Liver (tissue), 9 donors: ENCODE measurements around the gene HTR3D. TPM values are rescaled to one million over a fixed set of nuclear protein-coding genes. Genes with fewer than 3 reads are reported as not detected.

Experiments used
- DNase-seq: peaks from one replicate; pipeline ENCODE4 v3.0.0-alpha.2; 2017; ENCODE audit warnings: low spot score
- H3K27ac ChIP-seq, 2 donors: one replicate each; pipeline ENCODE4 v1.7.0; 2013; ENCODE audit warnings: inconsistent platforms in 2 of 2, low read length in 2 of 2, control low read depth in 1 of 2, low read depth in 1 of 2, mild to moderate bottlenecking in 1 of 2
- H3K27me3 ChIP-seq, 4 donors: one replicate each; pipeline versions ENCODE4 v1.6.1 to v1.7.0; 2013; ENCODE audit warnings: low read length in 3 of 4, inconsistent platforms in 1 of 4, mild to moderate bottlenecking in 1 of 4, moderate library complexity in 1 of 4; ENCODE audit not compliant: control insufficient read depth in 4 of 4, insufficient read depth in 4 of 4
- H3K36me3 ChIP-seq, 4 donors: one replicate each; pipeline versions ENCODE4 v1.6.1 to v1.7.0; 2013; ENCODE audit warnings: low read length in 3 of 4, mild to moderate bottlenecking in 3 of 4, low read depth in 1 of 4, moderate library complexity in 1 of 4; ENCODE audit not compliant: control insufficient read depth in 4 of 4, insufficient read depth in 3 of 4
- H3K4me1 ChIP-seq, 4 donors: one replicate each; pipeline versions ENCODE4 v1.6.1 to v1.7.0; 2013; ENCODE audit warnings: low read length in 3 of 4, mild to moderate bottlenecking in 3 of 4, moderate library complexity in 1 of 4; ENCODE audit not compliant: control insufficient read depth in 4 of 4, insufficient read depth in 4 of 4
- H3K4me3 ChIP-seq, 3 donors: one replicate each; pipeline versions ENCODE4 v1.6.1 to v1.7.0; 2013; ENCODE audit warnings: low read length in 3 of 3, control low read depth in 1 of 3, low read depth in 1 of 3, mild to moderate bottlenecking in 1 of 3
- H3K9ac ChIP-seq, 2 donors: one replicate each; pipeline ENCODE4 v1.7.0; 2013; ENCODE audit warnings: low read length in 2 of 2, mild to moderate bottlenecking in 2 of 2, moderate library complexity in 2 of 2, control low read depth in 1 of 2, low read depth in 1 of 2
- H3K9me3 ChIP-seq, 4 donors: one replicate each; pipeline versions ENCODE4 v1.6.1 to v1.7.0; 2013; ENCODE audit warnings: low read length in 3 of 4; ENCODE audit not compliant: control insufficient read depth in 4 of 4
- EGR1 ChIP-seq, 2 donors: IDR thresholded peaks; 2 replicates each; pipeline ENCODE4 v1.6.1; 2016 to 2018; ENCODE audit warnings: antibody characterized with exemption in 2 of 2, low read depth in 2 of 2
- FOXA1 ChIP-seq: IDR thresholded peaks from 2 replicates; pipeline ENCODE4 v1.6.1; 2016; ENCODE audit warnings: antibody characterized with exemption
- GABPA ChIP-seq, 2 donors: IDR thresholded peaks in 1 of 2; conservative IDR thresholded peaks in 1 of 2; 2 replicates each; pipeline ENCODE4 v1.6.1; 2016; ENCODE audit warnings: antibody characterized with exemption in 2 of 2, mild to moderate bottlenecking in 1 of 2, moderate library complexity in 1 of 2
- HNF4A ChIP-seq, 2 donors: conservative IDR thresholded peaks; 2 replicates each; pipeline ENCODE4 v1.6.1; 2016; ENCODE audit warnings: antibody characterized with exemption in 2 of 2, mild to moderate bottlenecking in 2 of 2
- MAX ChIP-seq: IDR thresholded peaks from 2 replicates; pipeline ENCODE4 v1.6.1; 2016; ENCODE audit warnings: antibody characterized with exemption
- RAD21 ChIP-seq, 2 donors: IDR thresholded peaks; 2 replicates each; pipeline ENCODE4 v1.6.1; 2016; ENCODE audit warnings: antibody characterized with exemption in 2 of 2, mild to moderate bottlenecking in 2 of 2
- REST ChIP-seq: IDR thresholded peaks from 2 replicates; pipeline ENCODE4 v1.6.1; 2016; ENCODE audit warnings: antibody characterized with exemption, mild to moderate bottlenecking
- SP1 ChIP-seq: IDR thresholded peaks from 2 replicates; pipeline ENCODE4 v1.6.1; 2018; ENCODE audit warnings: antibody characterized with exemption, mild to moderate bottlenecking
- TAF1 ChIP-seq: conservative IDR thresholded peaks from 2 replicates; pipeline ENCODE4 v1.6.1; 2016; ENCODE audit warnings: antibody characterized with exemption, mild to moderate bottlenecking
- ZBTB33 ChIP-seq: IDR thresholded peaks from 2 replicates; pipeline ENCODE4 v1.6.1; 2016; ENCODE audit warnings: antibody characterized with exemption
- WGBS: extraction: QIAGEN DNeasy Blood & Tissue Kit; methylation state at CpG from one replicate; pipeline ENCODE4 v1.1.7; 2013; 5-methylcytosine and 5-hydroxymethylcytosine counted together
- polyA plus RNA-seq, 2 donors: library from polyadenylated mRNA; stranded (reverse) in 1 of 2; unstranded in 1 of 2; fragments of 200-250 nt in 1 of 2; fragments of >200 nt in 1 of 2; fragmentation: Nextera tagmentation in 1 of 2; extraction: Ambion mirVana in 1 of 2; gene quantifications; one replicate each; pipeline versions ENCODE4 v1.2.1 to v1.2.3, GENCODE V29; 2013 to 2015
- total RNA-seq, 2 donors: library from RNA; depleted of rRNA; stranded (reverse); fragments of >200 nt; gene quantifications; one replicate each; pipeline ENCODE4 v1.2.3, GENCODE V29; 2014
- TF ChIP-seq, protein P1 (sequence below): IDR thresholded peaks from 2 replicates; pipeline ENCODE4 v1.6.1; 2016; ENCODE audit warnings: antibody characterized with exemption
- donor health status: healthy.
- donor health status: healthy.
- donor health status: healthy.
- donor health status: healthy.
- donor health status: healthy.

The HTR3D gene
- total and polyA plus RNA-seq, 4 donors: not detected

DNA sequence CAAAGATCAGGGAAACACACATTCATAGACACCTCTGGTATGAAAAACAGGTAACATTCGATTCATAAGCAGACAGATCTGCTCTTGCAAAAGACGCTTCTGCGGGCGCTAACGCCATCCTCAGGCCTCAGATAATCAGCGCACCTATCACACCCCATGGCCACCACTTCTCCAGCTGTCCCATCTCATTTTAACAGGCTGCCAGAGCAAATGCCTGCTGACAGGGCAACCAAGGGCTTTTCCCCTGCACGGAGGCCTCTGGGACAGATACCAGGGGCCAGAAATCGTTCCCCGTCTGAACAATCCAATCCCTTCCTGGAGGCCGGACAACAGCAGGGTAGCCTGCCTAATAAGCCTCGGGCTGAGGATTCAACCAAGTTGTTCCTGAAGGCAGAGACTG lies 29.1 kb upstream of the HTR3D start:
- no peaks in the 10 kb centered on the region for H3K4me1 ChIP-seq
- TF ChIP-seq HNF4A (conservative IDR thresholded peaks at IDR 0.05): no peak
- no peak for TF ChIP-seq TAF1
- peaks cover 0 to 2% (median 0%) of the 10 kb centered on the region in 4 donors for H3K36me3 ChIP-seq
- H3K27ac ChIP-seq: no peak overlapping the region
- no peak overlapping the region for H3K4me3 ChIP-seq
- H3K27me3 ChIP-seq: no peaks in the 10 kb centered on the region
- no peak overlapping the region for H3K9ac ChIP-seq
- H3K9me3 ChIP-seq: no peaks in the 10 kb centered on the region
- no peak for DNase-seq
- 97% methylated on average over 11 of the region's 11 CpGs for WGBS

GRCh38 chr3:184003187-184003967 lies 28.2 kb upstream of the HTR3D start:
- DNase-seq: no peak
- no peaks in the 10 kb centered on the region for H3K9me3 ChIP-seq
- H3K27me3 ChIP-seq: no peaks in the 10 kb centered on the region
- no peak overlapping the region for H3K9ac ChIP-seq
- H3K36me3 ChIP-seq: peaks cover 0 to 2% (median 0%) of the 10 kb centered on the region in 4 donors
- no peak overlapping the region for H3K4me3 ChIP-seq
- TF ChIP-seq GABPA (IDR thresholded peaks at IDR 0.05 in 1 of 2, conservative IDR thresholded peaks at IDR 0.05 in 1 of 2) (no peak), TAF1 (no peak), REST (no peak), SP1 (no peak), FOXA1 (no peak), HNF4A (conservative IDR thresholded peaks at IDR 0.05) (no peak), RAD21 (IDR thresholded peaks at IDR 0.05) (no peak), EGR1 (IDR thresholded peaks at IDR 0.05; ENCODE audit: low read depth in 2 of 2) (no peak), ZBTB33 (no peak)
- TF ChIP-seq, protein P1, sequence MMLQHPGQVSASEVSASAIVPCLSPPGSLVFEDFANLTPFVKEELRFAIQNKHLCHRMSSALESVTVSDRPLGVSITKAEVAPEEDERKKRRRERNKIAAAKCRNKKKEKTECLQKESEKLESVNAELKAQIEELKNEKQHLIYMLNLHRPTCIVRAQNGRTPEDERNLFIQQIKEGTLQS: no peak
- H3K4me1 ChIP-seq: no peaks in the 10 kb centered on the region
- H3K27ac ChIP-seq: no peak overlapping the region
- 95% methylated on average over 5 of the region's 5 CpGs for WGBS

GRCh38 chr3:184004476-184004875 lies 27.1 kb upstream of the HTR3D start:
- Histone ChIP-seq H3K27me3 (no peaks in the 10 kb centered on the region), H3K9ac (no peak overlapping the region), H3K4me1 (no peaks in the 10 kb centered on the region), H3K9me3 (no peaks in the 10 kb centered on the region), H3K36me3 (peaks cover 0 to 2% (median 0%) of the 10 kb centered on the region in 4 donors), H3K27ac (no peak overlapping the region), H3K4me3 (no peak overlapping the region)
- 70% methylated on average over 2 of the region's 2 CpGs for WGBS
- no peak for DNase-seq
- TF ChIP-seq MAX: no peak
- no peak for TF ChIP-seq HNF4A (conservative IDR thresholded peaks at IDR 0.05)
- no peak for TF ChIP-seq ZBTB33
- no peak for TF ChIP-seq REST
- TF ChIP-seq SP1: no peak
- TF ChIP-seq GABPA (IDR thresholded peaks at IDR 0.05 in 1 of 2, conservative IDR thresholded peaks at IDR 0.05 in 1 of 2): no peak
- TF ChIP-seq, protein P1: no peak
